Activated CD4-positive, alpha-beta T cell treated with anti-CD3 and anti-CD28 coated beads for 48 hours (primary cell): Measurements from ENCODE around the gene RCE1.
A peak's percentile ranks its signal among the peaks of the same experiment; 100 is the strongest.

Source experiments
- DNase-seq: peaks from one replicate; pipeline ENCODE4 v3.0.0-alpha.2; 2020

Gene RCE1

GRCh38 chr11:66845143-66845875, 2.1 kb downstream of the RCE1 start:
- DNase-seq = no peak

- DNase-seq = no peak
Observed at GRCh38 chr11:66845876-66846212, 2.6 kb downstream of the RCE1 start.

- peak; percentile 1 for DNase-seq
Observed at GRCh38 chr11:66846671-66847091, 3.4 kb downstream of the RCE1 start.

GRCh38 chr11:66847461-66848232, 4.4 kb downstream of the RCE1 start:
- peak; percentile 2 for DNase-seq

DNA sequence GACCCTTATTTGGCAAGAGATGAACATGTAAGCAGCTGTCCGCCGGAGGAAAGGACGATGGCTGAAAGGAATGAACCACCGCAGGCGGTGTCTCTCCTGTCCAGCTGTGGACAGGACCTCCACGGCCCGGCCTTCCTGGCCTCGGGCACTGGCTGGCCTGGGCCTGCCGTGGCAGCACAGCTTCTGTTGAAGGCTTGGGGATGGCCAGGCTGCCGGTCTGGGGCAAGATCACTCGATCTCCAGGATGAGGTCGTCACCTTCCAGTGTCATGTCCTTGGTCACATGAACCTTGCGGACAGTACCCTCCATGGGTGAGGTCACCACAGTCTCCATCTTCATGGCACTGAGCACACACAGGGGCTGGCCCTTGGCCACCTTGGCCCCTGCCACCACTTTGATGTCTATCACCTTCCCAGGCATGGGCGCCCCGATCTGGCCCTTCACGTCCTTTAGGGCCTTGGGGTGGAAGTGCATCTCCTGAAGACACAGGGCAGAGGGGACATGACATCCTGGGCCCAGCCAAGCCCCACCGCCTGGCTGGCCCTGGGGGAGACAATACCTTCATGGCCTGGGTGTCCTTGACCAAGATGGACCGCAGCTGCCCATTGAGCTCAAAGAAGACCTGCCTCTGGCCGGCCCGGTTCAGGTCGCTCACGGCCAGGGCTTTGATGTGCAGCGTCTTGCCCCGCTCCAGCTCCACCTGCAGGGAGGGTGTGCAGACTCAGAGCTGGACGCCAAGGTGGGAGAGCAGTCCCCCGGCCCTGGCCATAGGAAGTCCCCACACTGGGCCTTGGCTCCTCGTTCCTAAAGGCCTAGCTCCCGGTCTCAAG, 5.6 kb downstream of the RCE1 start:
- DNase-seq = peak; percentile 2

- no peak for DNase-seq
Observed at GRCh38 chr11:66849501-66850234, 6.4 kb downstream of the RCE1 start.

- DNase-seq = no peak
Observed at GRCh38 chr11:66850235-66850587, 7.0 kb downstream of the RCE1 start.

GRCh38 chr11:66850588-66851238, 7.5 kb downstream of the RCE1 start:
- DNase-seq = no peak

- DNase-seq = no peak
Observed at GRCh38 chr11:66851239-66851596, 8.0 kb downstream of the RCE1 start.

DNA sequence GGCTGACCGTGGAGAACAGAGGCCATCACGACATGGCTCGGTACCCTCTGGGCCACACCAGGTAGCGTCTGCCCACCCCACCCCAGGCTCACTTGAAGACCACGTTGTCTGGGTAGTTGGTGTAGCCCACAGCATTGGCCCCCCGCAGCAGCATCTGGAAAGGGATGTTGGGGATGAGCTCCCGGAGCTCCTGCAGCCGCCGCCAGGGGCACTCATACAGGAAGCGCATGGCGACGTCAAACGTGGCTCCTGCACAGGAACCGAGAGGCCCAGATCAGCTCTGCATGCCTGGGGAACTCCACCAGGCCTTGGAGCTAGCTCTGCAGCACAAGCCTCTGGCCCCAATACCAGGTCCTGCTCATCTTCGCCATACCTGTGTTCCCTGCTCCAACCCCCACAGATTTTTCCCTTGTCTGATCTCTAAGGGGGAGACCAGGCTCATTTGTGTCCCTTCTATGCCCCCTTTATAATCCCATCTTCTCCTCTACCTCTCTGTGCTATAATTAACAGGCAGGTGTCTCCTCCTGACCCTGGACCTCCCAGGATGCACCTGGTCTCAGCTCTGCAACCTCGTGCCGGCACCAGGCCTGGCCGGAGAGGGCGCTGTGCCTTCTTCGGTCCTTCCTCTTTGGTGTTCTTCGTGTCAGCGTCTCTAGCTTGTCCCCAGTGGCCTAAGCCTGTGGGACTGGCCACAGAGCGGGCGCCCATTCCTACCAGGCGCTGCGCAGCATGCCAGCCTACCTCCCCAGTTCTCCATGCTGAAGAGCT, 8.6 kb downstream of the RCE1 start:
- peak; percentile 58 for DNase-seq

DNA sequence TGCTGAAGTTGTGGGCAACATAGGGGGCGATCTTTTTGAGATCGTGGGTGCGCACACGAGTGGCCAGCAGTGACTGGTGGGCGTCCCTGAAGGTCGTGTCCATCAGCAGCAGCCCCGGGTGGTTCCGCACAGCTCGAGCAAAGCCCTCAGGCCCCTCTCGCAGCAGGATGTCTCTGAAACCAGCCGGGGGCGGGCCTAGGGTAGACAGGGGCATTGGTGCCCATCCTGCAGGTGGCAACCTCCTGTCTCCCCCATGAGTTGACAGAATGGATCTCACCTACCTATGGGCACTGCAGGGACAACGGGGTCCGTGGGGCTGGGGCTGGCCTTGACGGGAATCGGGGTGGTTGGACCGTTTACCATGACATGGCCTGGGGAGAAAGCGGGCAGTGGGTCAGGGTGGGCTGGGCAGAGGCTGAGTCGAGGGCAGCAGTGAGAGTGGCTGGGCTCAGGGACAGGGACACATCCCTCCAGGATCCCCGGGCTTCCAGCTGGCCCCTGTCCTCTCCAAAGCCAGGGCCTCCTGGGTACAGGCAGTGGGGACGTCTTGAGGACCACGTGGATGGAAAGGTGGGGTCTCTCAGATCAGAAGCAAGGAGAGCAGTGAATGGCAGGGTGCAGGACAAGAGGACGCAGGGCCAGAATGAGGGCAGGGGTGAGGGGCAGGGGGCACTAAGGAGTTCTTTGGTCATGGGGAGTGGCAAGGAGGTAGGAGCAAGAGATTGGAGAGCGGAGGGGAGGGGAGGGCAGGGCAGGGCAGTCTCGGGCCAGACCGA, 9.4 kb downstream of the RCE1 start:
- DNase-seq = no peak

DNA sequence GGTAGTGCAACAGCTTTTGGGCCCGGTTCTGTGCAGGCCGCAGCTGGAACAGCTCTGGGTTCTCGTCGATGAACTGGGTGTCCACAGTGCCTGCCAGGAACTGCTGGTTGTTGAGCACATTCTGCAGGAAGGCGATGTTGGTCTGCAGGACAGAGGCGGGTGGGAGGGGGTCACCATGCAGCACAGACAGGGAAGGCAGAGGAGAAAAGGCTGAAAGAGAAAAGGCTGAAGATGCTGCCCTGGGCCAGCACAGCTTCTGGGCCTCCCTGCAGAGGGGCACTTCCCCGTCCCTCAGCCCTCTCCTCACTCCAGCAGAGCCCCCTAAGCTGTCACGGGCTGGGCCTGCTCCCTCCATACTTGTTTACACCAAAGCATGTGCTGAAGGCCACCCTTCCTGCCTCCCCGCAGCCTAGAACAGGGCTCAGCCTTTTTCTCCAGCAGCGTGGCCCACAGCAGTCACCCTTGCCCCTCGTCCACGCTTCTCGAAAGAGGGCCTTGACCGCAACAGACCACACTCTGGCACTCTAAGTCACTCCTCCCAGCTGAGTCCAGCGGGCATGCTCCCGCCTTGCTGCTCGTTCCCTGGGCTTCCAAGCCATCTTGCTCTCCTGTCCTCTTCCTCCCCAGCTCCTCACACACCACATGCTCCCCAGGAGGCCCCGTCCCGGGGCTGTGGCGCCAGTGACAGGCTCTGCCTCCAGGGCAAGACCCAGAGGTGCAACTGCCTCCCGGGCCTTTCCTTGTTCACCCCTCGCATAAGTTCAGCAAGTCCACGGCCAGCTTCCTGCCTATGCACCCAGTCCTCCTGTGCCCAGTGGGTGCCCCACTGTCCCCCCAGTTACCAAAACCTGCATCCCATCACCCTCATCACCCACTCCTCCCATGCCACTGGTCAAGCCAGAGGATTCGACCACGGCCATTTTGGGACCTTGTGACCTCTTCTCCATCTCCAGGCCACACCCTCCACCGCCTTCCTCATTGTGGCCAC, 10.3 kb downstream of the RCE1 start:
- DNase-seq = no peak

GRCh38 chr11:66854231-66854661, 11.0 kb downstream of the RCE1 start:
- no peak for DNase-seq

DNA sequence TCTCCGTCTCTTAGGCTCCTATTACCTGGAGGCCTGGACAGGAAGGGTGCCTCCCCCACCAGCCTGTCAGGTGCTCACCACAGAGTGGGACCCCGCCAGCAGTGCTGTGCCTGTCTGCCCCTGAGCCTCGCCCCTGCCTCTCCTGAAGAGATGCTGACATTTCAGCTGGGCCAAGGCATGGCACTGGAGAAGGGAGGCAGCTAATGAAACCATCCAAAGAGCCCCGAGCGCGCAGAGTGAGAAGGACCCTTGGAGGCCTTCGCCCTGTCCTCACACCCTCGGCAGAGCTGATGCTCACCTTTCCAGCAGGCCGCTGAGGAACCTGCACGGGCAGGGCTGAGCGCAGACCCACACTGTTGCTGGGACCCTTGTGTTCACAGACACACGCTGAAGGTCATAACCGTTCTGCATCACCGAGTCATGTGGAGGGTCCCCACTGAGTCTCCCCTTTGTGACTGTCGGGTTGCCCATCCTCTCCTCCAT, 11.5 kb downstream of the RCE1 start:
- DNase-seq = no peak

GRCh38 chr11:66855574-66856495, 12.6 kb downstream of the RCE1 start:
- DNase-seq = peak; percentile 89

DNA sequence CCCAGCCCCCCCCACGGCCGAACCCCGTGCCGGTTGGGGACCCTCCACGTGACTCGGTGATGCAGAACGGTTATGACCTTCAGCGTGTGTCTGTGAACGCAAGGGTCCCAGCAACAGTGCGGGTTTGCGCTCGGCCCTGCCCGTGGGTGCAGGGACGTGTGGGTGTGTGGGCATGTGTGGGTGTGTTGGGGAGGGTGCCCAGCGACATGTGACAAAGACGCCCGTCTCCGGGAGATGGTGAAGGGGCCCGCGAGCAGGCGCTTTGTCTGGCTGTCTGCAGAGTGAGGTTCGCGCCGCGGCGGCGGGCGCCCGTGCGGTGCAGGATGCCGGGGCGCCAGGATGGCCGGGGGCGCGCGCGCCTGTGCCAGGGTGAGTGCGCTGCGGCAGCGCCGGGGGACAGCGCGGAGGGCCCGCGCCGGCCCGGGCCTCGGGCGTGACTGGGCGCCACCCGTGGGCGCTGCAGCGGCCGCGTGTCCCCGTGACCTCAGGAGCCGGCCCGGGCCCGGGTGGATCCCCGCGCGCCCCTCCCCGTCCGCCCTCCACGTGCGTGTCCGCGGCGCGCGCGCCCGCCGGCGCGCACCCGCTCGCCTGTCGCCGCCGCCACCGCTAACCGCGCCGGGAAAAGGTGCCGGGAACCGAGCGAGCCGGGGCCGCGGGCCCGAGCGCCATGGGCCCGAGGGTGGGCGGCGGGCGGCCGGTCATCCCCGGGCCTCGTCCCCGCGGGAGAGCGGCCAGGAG, 13.4 kb downstream of the RCE1 start, which contains the start of gene LRFN4:
LRFN4 (plus strand) TSS at position 569 of the 738 bp plus-strand sequence. CDS start 681 bp downstream, outside the sequence.
- peak; percentile 62 for DNase-seq

DNA sequence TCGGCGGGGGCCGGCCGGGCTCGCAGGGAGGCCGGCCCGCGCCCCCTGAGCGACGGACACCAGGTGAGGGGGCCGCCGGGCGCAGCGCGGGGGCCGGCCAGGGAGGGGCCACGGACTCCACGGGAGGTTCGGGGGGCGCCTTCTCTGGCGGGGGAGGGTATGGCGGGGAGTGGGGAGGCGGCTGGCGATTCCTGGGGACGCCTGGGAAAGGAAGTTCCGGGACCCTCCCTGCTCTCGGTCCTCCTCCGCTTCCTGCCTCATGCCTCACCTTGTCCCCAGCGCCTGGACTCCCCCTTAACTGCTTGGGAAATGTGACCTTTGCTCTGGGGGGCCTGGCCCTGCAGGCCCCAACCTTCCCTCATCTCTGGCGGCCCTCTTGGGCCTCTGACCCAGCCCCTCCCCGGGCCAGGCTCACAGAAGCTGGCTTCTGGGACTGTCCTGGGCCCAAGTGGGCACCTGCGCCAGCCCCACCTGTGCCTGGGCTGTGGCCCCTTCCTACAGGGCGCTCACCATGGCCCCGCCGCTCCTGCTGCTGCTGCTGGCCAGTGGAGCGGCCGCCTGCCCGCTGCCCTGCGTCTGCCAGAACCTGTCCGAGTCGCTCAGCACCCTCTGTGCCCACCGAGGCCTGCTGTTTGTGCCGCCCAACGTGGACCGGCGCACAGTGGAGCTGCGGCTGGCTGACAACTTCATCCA, 14.1 kb downstream of the RCE1 start:
- no peak for DNase-seq
